ENCODE results near the gene KDM3B.

The KDM3B gene

GRCh38 chr5:138408023-138408422 lies 55.5 kb downstream of the KDM3B start:
- DNase-seq (ENCODE audit: low read depth) = no peak

GRCh38 chr5:138410996-138411640 lies 58.6 kb downstream of the KDM3B start:
- peak; percentile 48 for DNase-seq (ENCODE audit: low read depth)

DNA sequence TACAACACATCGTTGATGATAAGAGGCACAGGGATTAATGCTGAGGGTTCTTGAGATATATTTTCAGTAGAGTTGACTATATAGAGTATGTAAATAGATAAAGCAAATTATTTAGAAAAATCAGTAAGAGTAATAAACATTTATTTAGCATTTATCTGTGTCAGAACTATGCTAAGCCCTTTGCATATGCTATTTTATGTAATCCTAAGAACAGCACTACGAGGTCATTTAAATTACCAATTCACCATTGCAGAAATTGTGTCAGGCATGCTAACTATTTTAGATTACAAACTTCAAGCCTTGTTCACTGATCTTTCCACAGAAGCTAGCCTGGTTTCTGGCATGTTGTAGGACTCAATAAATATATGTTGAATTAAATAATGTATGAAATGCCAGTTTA lies 66.0 kb downstream of the KDM3B start:
- no peak for DNase-seq (ENCODE audit: low read depth)

DNA sequence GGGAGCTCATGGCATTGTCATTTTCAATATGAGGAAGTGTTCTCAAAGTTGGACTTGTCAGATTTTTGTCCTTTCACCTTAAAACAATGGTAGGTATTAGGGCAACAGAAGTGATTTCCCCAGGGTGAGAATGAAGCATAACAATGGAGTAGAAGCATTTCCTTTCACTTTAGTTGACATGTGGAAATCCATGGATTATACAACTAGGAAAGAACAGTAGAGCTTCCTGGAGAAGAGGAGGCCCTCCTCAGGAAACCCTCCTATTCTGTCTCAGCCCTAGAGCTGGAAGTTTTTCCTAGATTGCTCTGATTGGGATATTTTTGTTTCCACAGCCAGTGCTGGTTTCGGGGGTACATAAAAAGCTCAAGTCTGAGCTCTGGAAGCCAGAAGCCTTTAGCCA lies 72.6 kb downstream of the KDM3B start:
- no peak for DNase-seq (ENCODE audit: low read depth)

GRCh38 chr5:138435943-138436342 lies 83.5 kb downstream of the KDM3B start:
- no peak for DNase-seq (ENCODE audit: low read depth)

DNA sequence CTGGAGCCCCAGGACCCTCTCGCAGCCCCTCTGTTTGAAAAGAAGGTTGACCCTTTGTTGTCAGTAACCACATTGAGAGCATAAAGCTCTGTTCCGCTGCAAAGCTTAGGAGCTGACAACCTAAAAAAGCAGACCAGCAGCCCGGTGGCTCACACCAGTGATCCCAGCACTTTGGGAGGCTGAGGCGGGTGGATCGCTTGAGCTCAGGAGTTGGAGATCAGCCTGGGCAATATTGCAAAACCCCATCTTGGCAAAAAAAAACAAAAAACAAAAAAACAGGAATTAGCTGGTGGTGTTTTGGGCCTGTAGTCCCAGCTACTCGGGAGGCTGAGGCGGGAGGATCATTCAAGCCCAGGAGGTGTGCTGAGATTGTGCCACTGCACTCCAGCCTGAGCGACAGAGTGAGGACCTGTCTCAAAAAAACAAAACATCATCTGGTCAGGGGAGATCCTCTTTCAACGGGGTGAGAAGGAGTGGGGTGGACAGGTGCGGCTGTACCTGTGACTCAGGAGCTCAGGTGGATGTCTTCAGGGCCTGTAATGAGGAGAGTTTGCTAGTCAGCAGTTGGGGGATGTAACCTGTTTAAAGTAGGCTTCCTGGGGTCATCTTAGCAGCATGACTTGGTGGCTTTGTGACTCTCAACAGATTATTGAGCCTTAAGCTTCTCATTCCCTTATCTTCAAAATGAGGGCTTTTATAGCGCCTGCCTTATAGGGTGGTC lies 85.7 kb downstream of the KDM3B start:
- no peak for DNase-seq (ENCODE audit: low read depth)

GRCh38 chr5:138438724-138439476 lies 86.4 kb downstream of the KDM3B start, which contains the start of gene REEP2:
Gene REEP2, plus strand, starts transcription at chr5:138439057. Its CDS starts 152 bp downstream, at chr5:138439209.
- peak; percentile 69 for DNase-seq (ENCODE audit: low read depth)

DNA sequence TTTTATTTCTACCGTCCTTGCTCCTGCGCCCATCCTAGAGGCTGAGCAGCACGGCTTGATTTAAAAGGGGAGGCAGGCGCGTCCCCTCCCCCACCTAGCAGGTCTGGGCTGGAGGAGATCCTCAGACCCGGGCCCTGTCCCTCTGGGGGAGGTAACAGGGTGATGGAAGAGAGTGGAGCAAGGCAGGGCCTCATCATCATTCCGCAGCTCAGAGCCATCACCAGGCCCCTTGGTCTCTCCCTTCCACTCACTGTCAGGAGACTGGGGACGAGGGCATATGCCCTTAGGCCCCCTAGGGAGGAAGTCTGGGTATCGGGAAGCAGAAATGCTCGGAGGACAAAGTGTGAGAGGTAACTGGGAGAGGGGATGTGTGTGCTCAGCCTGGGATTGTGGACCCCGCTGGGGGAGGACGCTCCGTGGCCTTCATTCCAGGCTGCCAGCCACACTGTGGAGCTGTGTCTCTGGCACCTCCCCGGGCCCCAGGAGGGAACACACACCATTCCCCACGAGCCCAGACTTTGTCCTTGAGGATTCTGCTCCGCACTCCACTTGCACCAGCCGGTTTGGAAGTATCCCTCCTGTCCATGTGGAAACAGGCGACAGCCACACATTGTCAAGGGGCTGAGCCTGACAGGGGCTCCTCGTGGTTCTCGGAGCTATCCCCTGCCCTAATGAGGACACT lies 87.1 kb downstream of the KDM3B start:
- peak; percentile 22 for DNase-seq (ENCODE audit: low read depth)

DNA sequence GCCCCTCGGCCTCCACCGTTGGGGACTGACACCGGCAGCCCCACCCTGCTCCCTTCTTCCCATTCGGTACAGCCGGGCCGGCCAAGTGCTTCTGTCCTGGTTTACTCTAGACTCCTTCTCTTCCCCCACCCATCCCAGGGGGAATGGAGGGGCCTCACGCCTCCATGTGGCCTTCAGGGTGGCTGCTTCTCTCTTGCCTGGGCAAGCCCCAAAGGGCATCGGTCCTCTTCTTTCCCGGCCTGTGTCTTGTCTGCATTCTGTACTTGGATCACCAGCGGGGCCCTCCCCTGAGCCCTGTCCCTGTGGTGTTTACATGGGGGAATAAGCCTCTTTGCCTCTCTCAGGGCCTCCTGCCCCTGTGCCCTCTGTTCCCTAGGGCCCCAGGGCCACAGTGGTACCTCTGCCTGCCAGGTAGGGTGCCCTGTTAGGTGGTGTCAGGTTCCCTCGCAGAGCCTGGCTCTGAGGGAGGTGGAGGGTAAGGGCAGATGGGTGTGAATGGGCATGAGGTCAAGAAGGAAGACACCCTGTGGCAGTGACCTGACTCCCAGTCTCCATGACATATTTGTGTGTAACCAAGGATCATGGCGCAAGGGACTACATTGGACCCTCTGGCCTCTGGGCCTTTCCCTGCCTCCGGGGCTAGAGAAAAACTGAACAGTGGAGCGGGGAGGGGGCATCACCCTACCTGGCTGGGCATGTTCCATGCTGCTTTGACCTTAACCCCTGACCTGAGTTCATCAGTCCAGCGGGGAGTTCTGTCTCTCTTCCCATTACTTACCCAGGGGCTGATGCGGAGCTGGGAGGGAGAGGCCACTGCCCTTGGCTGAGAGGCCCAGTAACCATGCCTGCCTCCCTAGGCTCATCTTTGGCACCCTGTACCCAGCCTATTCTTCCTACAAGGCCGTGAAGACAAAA lies 87.9 kb downstream of the KDM3B start:
- DNase-seq (ENCODE audit: low read depth) = no peak

- no peak for DNase-seq (ENCODE audit: low read depth)
Measured at GRCh38 chr5:138441221-138441620, 88.7 kb downstream of the KDM3B start.

DNA sequence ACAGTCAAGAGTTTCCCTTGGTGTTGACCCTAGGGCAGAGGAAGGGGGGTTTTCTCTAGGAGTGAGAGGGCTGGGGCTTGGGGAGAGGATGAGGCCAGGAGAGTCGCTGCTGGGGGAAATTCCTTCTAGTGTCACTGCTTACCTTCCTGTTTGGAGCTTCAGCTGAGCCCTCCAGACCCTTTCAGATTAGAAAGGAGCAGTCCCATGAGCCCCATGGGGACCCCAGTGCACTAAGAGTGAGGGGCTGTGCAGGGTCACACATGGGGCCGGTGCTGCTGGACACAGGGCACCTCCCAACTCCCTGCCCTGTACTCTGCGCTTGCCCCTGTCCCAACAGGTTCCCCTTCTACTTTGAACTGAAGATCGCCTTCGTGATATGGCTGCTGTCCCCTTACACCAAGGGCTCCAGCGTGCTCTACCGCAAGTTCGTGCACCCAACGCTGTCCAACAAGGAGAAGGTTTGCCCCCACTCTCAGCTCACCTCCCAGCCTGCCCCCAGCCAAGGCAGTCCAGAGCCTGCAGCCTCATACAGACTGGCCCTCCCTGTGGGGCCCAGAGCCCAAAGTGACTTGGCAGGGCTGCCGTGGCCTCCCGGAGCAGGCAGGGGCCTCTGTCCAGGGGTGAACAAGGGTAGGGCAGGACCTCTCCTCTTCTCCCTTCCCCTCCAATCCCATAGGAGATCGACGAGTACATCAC lies 91.7 kb downstream of the KDM3B start:
- DNase-seq (ENCODE audit: low read depth) = no peak

DNA sequence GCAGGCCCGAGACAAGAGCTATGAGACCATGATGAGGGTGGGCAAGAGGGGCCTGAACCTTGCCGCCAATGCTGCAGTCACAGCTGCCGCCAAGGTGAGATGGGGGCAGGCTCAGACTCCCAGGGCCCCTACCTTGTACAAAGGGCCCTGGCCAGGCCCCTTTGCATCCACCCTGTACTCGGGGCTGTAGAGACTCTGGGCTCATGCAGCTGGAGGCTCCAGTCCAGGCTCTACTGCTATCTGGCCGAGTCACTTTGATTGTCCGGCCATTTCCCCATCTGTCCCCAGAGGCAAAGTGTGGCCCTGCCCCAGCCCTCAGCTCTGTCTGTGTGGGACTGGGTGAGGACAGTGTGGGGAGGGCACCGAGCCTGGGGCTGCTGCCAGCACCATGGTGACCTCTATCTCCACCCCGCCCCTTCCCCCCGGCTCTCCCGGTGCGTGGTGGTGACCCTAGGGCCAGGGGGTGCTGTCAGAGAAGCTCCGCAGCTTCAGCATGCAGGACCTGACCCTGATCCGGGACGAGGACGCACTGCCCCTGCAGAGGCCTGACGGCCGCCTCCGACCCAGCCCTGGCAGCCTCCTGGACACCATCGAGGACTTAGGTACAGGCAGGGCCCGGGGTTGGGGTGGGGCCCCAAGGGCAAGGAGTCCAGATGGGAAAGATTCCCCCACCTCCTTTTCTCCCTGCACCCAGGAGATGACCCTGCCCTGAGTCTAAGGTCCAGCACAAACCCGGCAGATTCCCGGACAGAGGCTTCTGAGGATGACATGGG lies 92.5 kb downstream of the KDM3B start:
- DNase-seq (ENCODE audit: low read depth) = no peak

- DNase-seq (ENCODE audit: low read depth) = no peak
Measured at GRCh38 chr5:138445547-138446271, 93.2 kb downstream of the KDM3B start.

DNA sequence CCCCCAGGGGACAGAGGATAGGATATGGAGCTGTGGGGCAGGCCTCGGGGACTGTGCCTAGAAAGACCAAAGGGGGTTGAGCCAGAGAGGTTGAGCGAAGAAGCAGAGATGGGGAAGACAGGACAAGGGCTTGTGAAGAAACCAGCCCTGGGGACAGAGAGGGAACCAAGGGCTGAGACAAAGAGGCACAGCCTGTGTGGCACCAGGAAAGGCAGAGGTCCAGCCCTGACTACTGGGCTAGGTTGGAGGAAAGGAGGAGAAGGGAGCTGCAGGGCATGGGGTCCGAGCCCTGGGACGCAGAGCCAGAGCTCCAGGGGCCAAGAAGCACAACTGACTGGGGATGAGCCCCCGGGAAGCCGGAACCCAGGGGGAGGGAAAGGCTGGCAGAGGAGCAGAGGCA lies 95.6 kb downstream of the KDM3B start:
- DNase-seq (ENCODE audit: low read depth) = no peak

DNA sequence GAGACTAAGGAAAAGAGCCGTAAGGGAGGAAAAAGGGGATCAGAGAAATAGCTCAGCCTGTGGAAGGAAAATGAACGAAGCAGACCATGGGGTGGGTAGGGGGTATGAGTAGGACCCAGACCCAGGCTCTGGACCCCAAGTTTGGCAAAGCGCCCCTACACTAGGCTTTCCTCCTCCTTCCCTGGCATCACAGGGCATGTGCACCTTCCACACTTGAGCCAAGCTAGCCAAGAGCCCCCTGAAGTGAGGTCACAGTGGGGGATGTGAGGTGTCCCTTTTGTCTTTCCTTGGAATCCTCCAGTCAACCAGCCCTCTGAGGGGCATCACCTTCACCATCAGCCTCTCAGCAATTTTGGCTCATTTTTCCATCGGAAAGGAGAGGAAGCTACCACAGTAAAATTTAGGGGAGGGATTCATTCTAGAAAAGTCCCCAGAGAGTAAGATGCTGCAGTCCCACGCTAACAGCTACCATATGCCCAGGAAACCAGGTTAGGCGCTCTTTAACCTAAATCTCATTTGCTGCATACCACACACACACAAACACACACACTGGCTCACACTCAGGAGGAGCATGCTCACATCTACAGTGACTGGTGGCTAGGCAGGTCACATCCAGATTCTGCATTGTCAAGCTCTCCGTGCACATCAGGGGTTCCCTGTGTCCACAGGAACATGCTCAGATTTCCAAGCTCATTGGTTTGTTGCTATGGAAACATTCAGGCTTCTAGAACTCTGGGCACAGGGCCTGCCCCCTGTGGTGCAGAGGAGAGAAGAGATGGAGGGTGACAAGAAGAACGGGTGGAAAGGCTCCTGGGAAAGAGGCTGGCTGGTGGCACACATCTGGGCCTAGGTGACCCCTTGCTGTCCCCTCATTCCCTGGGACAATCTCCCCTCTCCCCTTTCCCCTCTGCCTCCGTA lies 96.3 kb downstream of the KDM3B start:
- peak; percentile 39 for DNase-seq (ENCODE audit: low read depth)

DNA sequence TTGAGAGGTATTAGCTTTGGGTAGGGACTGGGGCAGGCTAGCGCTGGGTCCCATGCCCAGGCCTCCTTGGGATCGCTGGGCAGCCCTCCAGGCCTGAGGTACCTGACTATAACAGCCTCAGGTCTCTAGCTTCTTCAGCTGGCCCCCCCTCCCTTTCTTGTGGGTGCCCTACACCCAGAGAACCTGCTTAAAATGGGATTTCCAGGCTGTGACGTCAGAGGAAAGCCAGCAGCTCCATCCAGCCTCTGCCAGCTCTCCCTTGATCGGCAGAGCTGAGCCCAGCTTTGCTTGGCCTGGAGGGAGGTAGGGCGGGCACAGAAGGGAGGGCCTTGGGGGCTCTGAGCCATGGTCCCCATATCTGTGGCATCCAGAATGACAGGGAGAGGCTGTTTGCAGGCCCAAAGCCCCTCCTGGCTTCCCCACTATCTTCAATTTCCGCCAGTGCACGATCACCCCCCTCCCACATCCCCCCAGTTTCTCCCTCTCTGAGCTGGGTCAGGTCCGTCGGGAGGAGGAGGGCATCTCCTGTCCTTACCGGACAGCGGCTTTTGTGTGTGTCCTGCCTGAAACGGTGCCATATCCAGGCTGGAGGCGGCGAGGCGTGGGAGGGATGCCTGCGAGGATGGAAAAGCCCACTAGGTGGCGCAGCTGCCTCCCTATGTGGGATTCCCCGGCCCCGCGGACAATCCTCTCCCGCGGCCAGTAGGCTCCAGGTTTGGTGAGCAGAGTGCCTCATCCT lies 97.2 kb downstream of the KDM3B start:
- DNase-seq (ENCODE audit: low read depth) = peak; percentile 90

GRCh38 chr5:138450971-138451370 lies 98.5 kb downstream of the KDM3B start:
- DNase-seq (ENCODE audit: low read depth) = no peak
